ENCODE measurements around the gene SPATA2L. TPM values are rescaled to one million over a fixed set of nuclear protein-coding genes. Genes with fewer than 3 reads are reported as not detected.

Gene SPATA2L
- total and polyA plus RNA-seq, 2 of the 8 experiments (the other 6 are each of a cell fraction or from before 2014, with no cell fraction given) = 9.3 to 12.5 TPM

DNA sequence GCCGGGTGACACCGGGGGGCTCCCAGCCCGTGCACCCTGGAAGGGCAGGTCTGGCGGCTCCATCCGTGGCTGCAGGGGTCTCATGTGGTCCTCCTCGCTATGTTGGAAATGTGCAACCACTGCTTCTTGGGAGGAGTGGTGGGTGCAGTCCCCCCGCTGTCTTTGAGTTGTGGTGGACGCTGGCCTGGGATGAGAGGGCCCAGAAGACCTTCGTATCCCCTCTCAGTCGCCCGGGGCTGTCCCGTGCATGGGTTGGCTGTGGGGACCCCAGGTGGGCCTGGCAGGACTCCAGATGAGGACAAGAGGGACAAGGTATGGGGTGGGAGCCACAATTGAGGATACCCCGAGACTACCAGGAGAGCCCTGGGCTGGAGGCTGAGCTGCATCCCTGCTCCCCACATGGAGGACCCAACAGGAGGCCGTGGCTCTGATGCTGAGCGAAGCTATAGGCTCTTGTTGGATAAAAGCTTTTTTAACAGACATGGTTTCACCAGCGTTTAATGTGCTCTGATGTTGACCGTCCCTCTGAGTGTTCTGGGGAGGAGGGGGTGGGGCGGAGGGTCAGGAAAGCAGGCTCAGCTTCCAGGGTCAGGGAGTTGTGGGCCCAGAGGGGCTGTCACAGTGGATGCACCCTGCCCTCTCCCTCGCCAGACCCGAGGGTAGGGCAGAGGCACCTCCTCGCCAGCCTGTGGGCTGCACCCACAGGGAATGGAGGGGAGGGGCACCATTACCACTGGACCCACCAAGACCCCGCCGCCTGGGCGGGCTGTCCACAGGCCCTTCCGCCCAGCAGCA is 5.4 kb downstream of the SPATA2L start (continued):
- TF ChIP-seq, protein P1, sequence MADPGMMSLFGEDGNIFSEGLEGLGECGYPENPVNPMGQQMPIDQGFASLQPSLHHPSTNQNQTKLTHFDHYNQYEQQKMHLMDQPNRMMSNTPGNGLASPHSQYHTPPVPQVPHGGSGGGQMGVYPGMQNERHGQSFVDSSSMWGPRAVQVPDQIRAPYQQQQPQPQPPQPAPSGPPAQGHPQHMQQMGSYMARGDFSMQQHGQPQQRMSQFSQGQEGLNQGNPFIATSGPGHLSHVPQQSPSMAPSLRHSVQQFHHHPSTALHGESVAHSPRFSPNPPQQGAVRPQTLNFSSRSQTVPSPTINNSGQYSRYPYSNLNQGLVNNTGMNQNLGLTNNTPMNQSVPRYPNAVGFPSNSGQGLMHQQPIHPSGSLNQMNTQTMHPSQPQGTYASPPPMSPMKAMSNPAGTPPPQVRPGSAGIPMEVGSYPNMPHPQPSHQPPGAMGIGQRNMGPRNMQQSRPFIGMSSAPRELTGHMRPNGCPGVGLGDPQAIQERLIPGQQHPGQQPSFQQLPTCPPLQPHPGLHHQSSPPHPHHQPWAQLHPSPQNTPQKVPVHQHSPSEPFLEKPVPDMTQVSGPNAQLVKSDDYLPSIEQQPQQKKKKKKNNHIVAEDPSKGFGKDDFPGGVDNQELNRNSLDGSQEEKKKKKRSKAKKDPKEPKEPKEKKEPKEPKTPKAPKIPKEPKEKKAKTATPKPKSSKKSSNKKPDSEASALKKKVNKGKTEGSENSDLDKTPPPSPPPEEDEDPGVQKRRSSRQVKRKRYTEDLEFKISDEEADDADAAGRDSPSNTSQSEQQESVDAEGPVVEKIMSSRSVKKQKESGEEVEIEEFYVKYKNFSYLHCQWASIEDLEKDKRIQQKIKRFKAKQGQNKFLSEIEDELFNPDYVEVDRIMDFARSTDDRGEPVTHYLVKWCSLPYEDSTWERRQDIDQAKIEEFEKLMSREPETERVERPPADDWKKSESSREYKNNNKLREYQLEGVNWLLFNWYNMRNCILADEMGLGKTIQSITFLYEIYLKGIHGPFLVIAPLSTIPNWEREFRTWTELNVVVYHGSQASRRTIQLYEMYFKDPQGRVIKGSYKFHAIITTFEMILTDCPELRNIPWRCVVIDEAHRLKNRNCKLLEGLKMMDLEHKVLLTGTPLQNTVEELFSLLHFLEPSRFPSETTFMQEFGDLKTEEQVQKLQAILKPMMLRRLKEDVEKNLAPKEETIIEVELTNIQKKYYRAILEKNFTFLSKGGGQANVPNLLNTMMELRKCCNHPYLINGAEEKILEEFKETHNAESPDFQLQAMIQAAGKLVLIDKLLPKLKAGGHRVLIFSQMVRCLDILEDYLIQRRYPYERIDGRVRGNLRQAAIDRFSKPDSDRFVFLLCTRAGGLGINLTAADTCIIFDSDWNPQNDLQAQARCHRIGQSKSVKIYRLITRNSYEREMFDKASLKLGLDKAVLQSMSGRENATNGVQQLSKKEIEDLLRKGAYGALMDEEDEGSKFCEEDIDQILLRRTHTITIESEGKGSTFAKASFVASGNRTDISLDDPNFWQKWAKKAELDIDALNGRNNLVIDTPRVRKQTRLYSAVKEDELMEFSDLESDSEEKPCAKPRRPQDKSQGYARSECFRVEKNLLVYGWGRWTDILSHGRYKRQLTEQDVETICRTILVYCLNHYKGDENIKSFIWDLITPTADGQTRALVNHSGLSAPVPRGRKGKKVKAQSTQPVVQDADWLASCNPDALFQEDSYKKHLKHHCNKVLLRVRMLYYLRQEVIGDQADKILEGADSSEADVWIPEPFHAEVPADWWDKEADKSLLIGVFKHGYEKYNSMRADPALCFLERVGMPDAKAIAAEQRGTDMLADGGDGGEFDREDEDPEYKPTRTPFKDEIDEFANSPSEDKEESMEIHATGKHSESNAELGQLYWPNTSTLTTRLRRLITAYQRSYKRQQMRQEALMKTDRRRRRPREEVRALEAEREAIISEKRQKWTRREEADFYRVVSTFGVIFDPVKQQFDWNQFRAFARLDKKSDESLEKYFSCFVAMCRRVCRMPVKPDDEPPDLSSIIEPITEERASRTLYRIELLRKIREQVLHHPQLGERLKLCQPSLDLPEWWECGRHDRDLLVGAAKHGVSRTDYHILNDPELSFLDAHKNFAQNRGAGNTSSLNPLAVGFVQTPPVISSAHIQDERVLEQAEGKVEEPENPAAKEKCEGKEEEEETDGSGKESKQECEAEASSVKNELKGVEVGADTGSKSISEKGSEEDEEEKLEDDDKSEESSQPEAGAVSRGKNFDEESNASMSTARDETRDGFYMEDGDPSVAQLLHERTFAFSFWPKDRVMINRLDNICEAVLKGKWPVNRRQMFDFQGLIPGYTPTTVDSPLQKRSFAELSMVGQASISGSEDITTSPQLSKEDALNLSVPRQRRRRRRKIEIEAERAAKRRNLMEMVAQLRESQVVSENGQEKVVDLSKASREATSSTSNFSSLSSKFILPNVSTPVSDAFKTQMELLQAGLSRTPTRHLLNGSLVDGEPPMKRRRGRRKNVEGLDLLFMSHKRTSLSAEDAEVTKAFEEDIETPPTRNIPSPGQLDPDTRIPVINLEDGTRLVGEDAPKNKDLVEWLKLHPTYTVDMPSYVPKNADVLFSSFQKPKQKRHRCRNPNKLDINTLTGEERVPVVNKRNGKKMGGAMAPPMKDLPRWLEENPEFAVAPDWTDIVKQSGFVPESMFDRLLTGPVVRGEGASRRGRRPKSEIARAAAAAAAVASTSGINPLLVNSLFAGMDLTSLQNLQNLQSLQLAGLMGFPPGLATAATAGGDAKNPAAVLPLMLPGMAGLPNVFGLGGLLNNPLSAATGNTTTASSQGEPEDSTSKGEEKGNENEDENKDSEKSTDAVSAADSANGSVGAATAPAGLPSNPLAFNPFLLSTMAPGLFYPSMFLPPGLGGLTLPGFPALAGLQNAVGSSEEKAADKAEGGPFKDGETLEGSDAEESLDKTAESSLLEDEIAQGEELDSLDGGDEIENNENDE (IDR thresholded peaks at IDR 0.05; ENCODE audit: insufficient replicate concordance, low read length) = no peak
- TF ChIP-seq POLR2A (IDR thresholded peaks at IDR 0.05; ENCODE audit: control extremely low read depth in 1 of 2, low read depth in 2 of 2, low read length in 2 of 2) (peak in 1 of 2 experiments; percentile 37; a peak in 1 of 3 replicates), GABPA (IDR thresholded peaks at IDR 0.05; ENCODE audit: borderline replicate concordance, insufficient read depth, low read length) (no peak), KDM5A (IDR thresholded peaks at IDR 0.05; ENCODE audit: low read length) (no peak), RFX5 (IDR thresholded peaks at IDR 0.05; ENCODE audit: borderline replicate concordance, low read depth, low read length) (no peak), TEAD4 (IDR thresholded peaks at IDR 0.05; ENCODE audit: low read depth, low read length) (no peak), SUZ12 (IDR thresholded peaks at IDR 0.05; ENCODE audit: low read length) (no peak), RXRA (IDR thresholded peaks at IDR 0.05; ENCODE audit: insufficient read depth, low read depth, low read length) (no peak)

Data from H1 (cell line).